Mesodermal cell (in vitro differentiated cells): ENCODE data around the gene CCDC157.

Experiments
- H3K27ac ChIP-seq: 2 replicates; pipeline ENCODE4 v1.7.0; 2013; ENCODE audit warnings: mild to moderate bottlenecking, low read depth, low read length, moderate library complexity; ENCODE audit not compliant: severe bottlenecking
- H3K36me3 ChIP-seq: 2 replicates; pipeline ENCODE4 v1.7.1; 2013; ENCODE audit warnings: mild to moderate bottlenecking, low read length, moderate library complexity; ENCODE audit not compliant: control insufficient read depth, insufficient read depth
- H3K4me1 ChIP-seq: one replicate; pipeline ENCODE4 v1.7.1; 2013; ENCODE audit warnings: mild to moderate bottlenecking, low read length; ENCODE audit not compliant: insufficient read depth, control insufficient read depth, poor library complexity, severe bottlenecking
- H3K4me3 ChIP-seq: 2 replicates; pipeline ENCODE4 v1.7.0; 2013; ENCODE audit warnings: low read length, control low read depth, mild to moderate bottlenecking; ENCODE audit not compliant: insufficient read depth, poor library complexity, severe bottlenecking; ENCODE audit errors: extremely low read depth
- H3K9me3 ChIP-seq: 2 replicates; pipeline ENCODE4 v1.7.1; 2013; ENCODE audit warnings: mild to moderate bottlenecking, low read length, moderate library complexity; ENCODE audit not compliant: control insufficient read depth
- WGBS, 2 experiments: methylation state at CpG; one replicate each; pipeline ENCODE4 v1.1.5; 2013; ENCODE audit warnings: missing lambda C conversion rate in 2 of 2; ENCODE audit not compliant: insufficient coverage in 2 of 2; 5-methylcytosine and 5-hydroxymethylcytosine counted together

The CCDC157 gene

GRCh38 chr22:30326706-30327362, 30.0 kb upstream of the CCDC157 start, which contains the start of gene TBC1D10A:
Gene TBC1D10A (minus strand): TSS chr22:30326941. CDS start chr22:30326881, 60 bp downstream.
- H3K27ac ChIP-seq, result peak within 1 kb of the TSS; percentile 43
- H3K4me1 ChIP-seq, result peaks cover 28% of the 10 kb centered on the region
- peaks cover 24% of the 10 kb centered on the region for H3K36me3 ChIP-seq
- 0 to 1% methylated on average over 38 to 48 of the region's 69 CpGs for WGBS, 2 experiments
- peak within 1 kb of the TSS; percentile 72 for H3K4me3 ChIP-seq
- H3K9me3 ChIP-seq, result no peaks in the 10 kb centered on the region

GRCh38 chr22:30327864-30328345, 28.9 kb upstream of the CCDC157 start:
- 65 to 100% methylated on average over 3 of the region's 5 CpGs for WGBS, 2 experiments

GRCh38 chr22:30328466-30329049, 28.2 kb upstream of the CCDC157 start:
- peaks cover 28% of the 10 kb centered on the region for H3K4me1 ChIP-seq
- peak overlapping the region; percentile 77 for H3K27ac ChIP-seq
- 83% methylated on average over 2 of the region's 3 CpGs; no CpG with 5 or more reads in 1 of the 2 experiments for WGBS, 2 experiments
- no peak overlapping the region for H3K4me3 ChIP-seq
- H3K36me3 ChIP-seq, result peaks cover 40% of the 10 kb centered on the region
- no peaks in the 10 kb centered on the region for H3K9me3 ChIP-seq

More at GRCh38 chr22:30327864-30328345, 28.9 kb upstream of the CCDC157 start:
- no peaks in the 10 kb centered on the region for H3K9me3 ChIP-seq
- no peak overlapping the region for H3K4me3 ChIP-seq
- peaks cover 33% of the 10 kb centered on the region for H3K36me3 ChIP-seq
- H3K4me1 ChIP-seq, result peaks cover 28% of the 10 kb centered on the region
- peak overlapping the region; percentile 77 for H3K27ac ChIP-seq

GRCh38 chr22:30332551-30332950, 24.3 kb upstream of the CCDC157 start:
- H3K4me3 ChIP-seq, result no peak overlapping the region
- H3K9me3 ChIP-seq, result no peaks in the 10 kb centered on the region
- H3K4me1 ChIP-seq, result peaks cover 15% of the 10 kb centered on the region
- H3K36me3 ChIP-seq, result peaks cover 75% of the 10 kb centered on the region
- H3K27ac ChIP-seq, result no peak overlapping the region
- 94 to 96% methylated on average over 3 of the region's 5 CpGs for WGBS, 2 experiments

- Histone ChIP-seq H3K36me3 (peaks cover 79% of the 10 kb centered on the region), H3K9me3 (no peaks in the 10 kb centered on the region), H3K4me3 (no peak overlapping the region), H3K4me1 (peaks cover 11% of the 10 kb centered on the region), H3K27ac (no peak overlapping the region)
- 100% methylated on average over 1 of the region's 2 CpGs for WGBS, 2 experiments
Observed at GRCh38 chr22:30332994-30333706, 23.7 kb upstream of the CCDC157 start.

DNA sequence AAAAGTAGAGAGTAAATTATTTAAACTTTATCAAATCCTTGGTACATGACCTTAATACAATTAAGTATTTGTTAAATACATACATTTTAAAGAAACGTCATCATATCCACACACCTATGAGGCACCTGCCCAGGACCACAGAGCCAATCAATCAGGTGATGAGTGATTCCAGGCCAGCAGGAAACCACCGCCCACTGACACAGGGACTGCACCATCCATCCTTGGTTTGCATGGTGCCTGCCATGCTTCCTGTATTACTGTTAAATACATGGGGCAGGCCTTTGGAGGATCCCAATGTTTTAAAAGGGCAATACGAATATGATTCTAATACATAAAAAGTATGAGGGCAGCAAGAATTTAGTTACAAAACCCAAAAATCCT, 23.1 kb upstream of the CCDC157 start:
- H3K36me3 ChIP-seq, result peaks cover 84% of the 10 kb centered on the region
- H3K27ac ChIP-seq, result no peak overlapping the region
- H3K9me3 ChIP-seq, result no peaks in the 10 kb centered on the region
- 100% methylated on average over 1 to 2 of the region's 3 CpGs for WGBS, 2 experiments
- H3K4me3 ChIP-seq, result no peak overlapping the region
- H3K4me1 ChIP-seq, result peaks cover 11% of the 10 kb centered on the region

GRCh38 chr22:30334646-30335045, 22.2 kb upstream of the CCDC157 start:
- 83 to 98% methylated on average over 1 to 3 of the region's 4 CpGs for WGBS, 2 experiments
- peaks cover 10% of the 10 kb centered on the region for H3K4me1 ChIP-seq
- H3K4me3 ChIP-seq, result no peak overlapping the region
- no peaks in the 10 kb centered on the region for H3K9me3 ChIP-seq
- H3K36me3 ChIP-seq, result peaks cover 92% of the 10 kb centered on the region
- H3K27ac ChIP-seq, result no peak overlapping the region

- Histone ChIP-seq H3K9me3 (no peaks in the 10 kb centered on the region), H3K4me3 (no peak overlapping the region), H3K36me3 (peaks cover 94% of the 10 kb centered on the region), H3K4me1 (peaks cover 7% of the 10 kb centered on the region), H3K27ac (no peak overlapping the region)
- 82 to 100% methylated on average over 1 of the region's 1 CpG for WGBS, 2 experiments
Observed at GRCh38 chr22:30335236-30335635, 21.6 kb upstream of the CCDC157 start.

DNA sequence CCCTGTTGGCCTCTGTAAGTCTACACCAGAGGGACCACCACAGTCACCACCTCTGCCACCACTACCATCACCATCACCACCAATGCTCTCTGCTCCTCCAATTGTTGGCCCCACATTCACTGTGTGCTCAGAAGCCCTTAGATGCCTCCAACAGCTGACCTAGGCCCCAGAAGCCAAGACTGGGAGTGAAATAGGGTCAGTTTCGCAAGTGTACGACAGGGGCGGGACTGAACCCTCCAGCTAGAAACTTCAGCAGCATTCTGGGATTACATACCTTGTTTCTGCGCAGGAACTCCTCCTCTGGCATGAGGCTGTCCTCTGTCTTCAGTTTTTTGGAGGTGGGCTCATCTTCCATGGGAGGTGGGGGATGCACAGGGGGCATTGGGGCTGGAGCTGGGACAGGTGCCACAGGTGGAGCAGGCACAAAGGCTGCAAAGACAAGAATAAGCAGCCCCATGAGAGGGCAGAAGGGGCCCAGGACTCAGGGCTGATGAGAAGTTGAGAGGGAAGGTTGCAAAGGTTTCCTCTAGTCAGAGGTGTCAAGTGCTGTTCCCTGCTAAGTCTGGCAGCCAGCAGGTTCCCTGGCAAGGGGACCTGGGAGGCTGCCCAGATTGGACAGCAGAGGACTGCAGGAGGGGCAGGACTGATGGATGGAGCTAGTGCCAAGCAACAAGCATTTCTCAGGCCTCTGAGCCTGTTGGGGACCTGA, 19.9 kb upstream of the CCDC157 start:
- Histone ChIP-seq H3K27ac (no peak overlapping the region), H3K9me3 (no peaks in the 10 kb centered on the region), H3K36me3 (peaks cover 97% of the 10 kb centered on the region), H3K4me3 (no peak overlapping the region), H3K4me1 (no peaks in the 10 kb centered on the region)
- WGBS, 2 experiments, result 85 to 96% methylated on average over 3 to 4 of the region's 4 CpGs

- Histone ChIP-seq H3K4me3 (no peak overlapping the region), H3K27ac (no peak overlapping the region), H3K4me1 (no peaks in the 10 kb centered on the region), H3K36me3 (peaks cover 97% of the 10 kb centered on the region), H3K9me3 (no peaks in the 10 kb centered on the region)
- WGBS, 2 experiments, result 96 to 97% methylated on average over 8 of the region's 8 CpGs
Observed at GRCh38 chr22:30337461-30337778, 19.4 kb upstream of the CCDC157 start.
